NCI-H1105 (cell line): ENCODE results near the gene GNB4.

Experiments
- DNase-seq: peaks from one replicate; lab custom pipeline; 2025; lab: John Stamatoyannopoulos, UW

Gene GNB4

GRCh38 chr3:179436517-179436916 is 14.8 kb downstream of the GNB4 start:
- DNase-seq, result no peak

- no peak for DNase-seq
Observed at GRCh38 chr3:179432451-179432850, 18.8 kb downstream of the GNB4 start.

- no peak for DNase-seq
Observed at GRCh38 chr3:179432021-179432420, 19.2 kb downstream of the GNB4 start.

- no peak for DNase-seq
Observed at GRCh38 chr3:179430277-179430870, 20.9 kb downstream of the GNB4 start.

GRCh38 chr3:179428876-179429548 is 22.3 kb downstream of the GNB4 start:
- no peak for DNase-seq

- no peak for DNase-seq
Observed at GRCh38 chr3:179425075-179425474, 26.2 kb downstream of the GNB4 start.

GRCh38 chr3:179421500-179421899 is 29.8 kb downstream of the GNB4 start:
- DNase-seq, result no peak

GRCh38 chr3:179418610-179419009 is 32.7 kb downstream of the GNB4 start:
- no peak for DNase-seq

GRCh38 chr3:179416681-179417080 is 34.6 kb downstream of the GNB4 start:
- DNase-seq, result no peak

GRCh38 chr3:179415377-179415776 is 35.9 kb downstream of the GNB4 start:
- no peak for DNase-seq

- no peak for DNase-seq
Observed at GRCh38 chr3:179414804-179415203, 36.5 kb downstream of the GNB4 start.

- DNase-seq, result no peak
Observed at GRCh38 chr3:179410999-179411398, 40.3 kb downstream of the GNB4 start.

GRCh38 chr3:179410331-179410730 is 40.9 kb downstream of the GNB4 start:
- DNase-seq, result no peak

GRCh38 chr3:179404307-179404706 is 47.0 kb downstream of the GNB4 start:
- no peak for DNase-seq

GRCh38 chr3:179402963-179403362 is 48.3 kb downstream of the GNB4 start:
- no peak for DNase-seq

GRCh38 chr3:179401561-179401960 is 49.7 kb downstream of the GNB4 start:
- DNase-seq, result no peak

- DNase-seq, result no peak
Observed at GRCh38 chr3:179398574-179399231, 52.6 kb downstream of the GNB4 start.

GRCh38 chr3:179391906-179392305 is 59.4 kb downstream of the GNB4 start:
- DNase-seq, result no peak

GRCh38 chr3:179376474-179376873 is 74.8 kb downstream of the GNB4 start:
- DNase-seq, result no peak

- no peak for DNase-seq
Observed at GRCh38 chr3:179375091-179375999, 75.9 kb downstream of the GNB4 start.

- no peak for DNase-seq
Observed at GRCh38 chr3:179373938-179374337, 77.3 kb downstream of the GNB4 start.

- no peak for DNase-seq
Observed at GRCh38 chr3:179369621-179370020, 81.6 kb downstream of the GNB4 start.
